GM19351 (cell line): ENCODE data around the gene TMEM100.
A peak's percentile ranks its signal among the peaks of the same experiment; 100 is the strongest.

ENCODE experiments used
- ATAC-seq: cut with Tn5 transposase; IDR thresholded peaks from one replicate; pipeline ENCODE4 v1.9.1; 2021; ENCODE audit warnings: mild to moderate bottlenecking, moderate library complexity; ENCODE audit not compliant: unreplicated experiment

The TMEM100 gene, protein sequence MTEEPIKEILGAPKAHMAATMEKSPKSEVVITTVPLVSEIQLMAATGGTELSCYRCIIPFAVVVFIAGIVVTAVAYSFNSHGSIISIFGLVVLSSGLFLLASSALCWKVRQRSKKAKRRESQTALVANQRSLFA

GRCh38 chr17:55722742-55723487 is at the start of gene TMEM100:
TSS of gene TMEM100 (minus strand) at chr17:55722864. CDS start at chr17:55721070, 1,794 bp downstream.
- no peak for ATAC-seq

GRCh38 chr17:55772086-55772485 is 49.4 kb upstream of the TMEM100 start:
- no peak for ATAC-seq

- no peak for ATAC-seq
These were observed 47.7 kb upstream of the TMEM100 start for GRCh38 chr17:55770196-55770870.

DNA sequence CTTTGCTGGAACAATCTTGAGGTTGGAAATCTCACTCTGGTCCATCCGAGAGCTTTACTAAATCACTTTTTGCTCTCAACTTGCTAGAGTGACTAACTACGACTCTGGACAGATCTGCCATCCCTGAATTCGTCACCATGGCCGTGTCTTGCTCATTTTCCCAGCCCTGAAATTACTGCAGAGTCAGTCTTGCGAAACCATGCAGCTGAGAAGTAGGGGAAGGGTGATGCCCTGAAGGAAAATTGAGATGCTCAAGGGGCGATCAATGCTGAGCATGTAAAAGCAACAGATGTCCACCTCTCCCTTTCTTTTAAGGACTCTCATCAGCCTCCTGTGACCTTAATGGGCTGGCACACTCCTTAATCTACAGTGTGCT is 46.9 kb upstream of the TMEM100 start:
- no peak for ATAC-seq

DNA sequence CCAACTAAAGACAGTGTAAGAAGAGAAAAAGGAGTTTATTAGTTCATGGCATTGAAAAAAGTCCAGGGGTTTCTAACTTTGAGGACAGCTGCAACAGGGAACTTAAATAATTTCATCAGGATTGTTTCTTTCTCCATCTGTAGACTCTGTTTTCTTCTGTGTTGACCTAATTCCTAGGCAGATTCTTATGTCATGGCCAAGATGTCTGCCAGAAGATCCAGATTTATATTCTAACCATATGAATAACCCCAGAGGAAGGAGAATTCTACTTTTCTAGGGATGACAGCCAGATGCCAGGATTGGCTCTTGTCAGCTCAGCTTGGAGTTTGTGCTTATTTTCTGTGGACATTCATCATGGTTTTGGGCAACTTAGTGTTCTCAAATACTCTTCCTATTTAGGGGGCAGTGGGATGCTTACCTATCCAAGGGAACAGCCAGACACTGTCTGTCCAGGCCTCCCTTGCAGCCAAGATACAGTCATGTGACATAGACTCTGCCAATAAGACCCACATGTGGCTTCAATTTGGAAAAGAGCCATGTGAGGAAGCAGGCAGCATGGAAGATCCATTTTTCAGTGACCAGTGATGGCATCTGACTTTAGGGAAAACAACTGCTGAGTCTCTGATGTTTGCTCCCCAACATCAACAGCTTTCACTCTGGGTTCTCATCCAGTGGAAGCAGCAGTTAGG is 46.4 kb upstream of the TMEM100 start:
- no peak for ATAC-seq

- ATAC-seq, result no peak
These were observed 42.8 kb upstream of the TMEM100 start for GRCh38 chr17:55765472-55765871.

DNA sequence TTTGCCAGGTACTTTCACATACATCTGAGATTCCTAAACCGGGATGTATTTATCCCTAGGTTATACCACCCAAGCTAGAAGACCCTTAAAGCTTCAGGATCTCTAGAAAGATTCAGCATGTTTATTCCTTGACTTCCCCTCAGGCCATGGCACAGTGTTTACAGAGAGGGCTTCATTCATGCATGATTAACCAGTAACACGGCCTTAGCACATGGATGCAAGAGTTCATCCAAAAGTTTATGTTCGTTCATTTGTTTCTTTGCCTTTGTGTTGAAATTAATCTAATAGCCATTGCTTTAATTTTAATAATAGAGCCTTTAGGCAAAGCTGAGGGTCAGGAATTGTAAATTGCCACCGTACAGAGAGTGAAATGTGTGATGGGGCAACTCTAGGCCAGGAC is 41.9 kb upstream of the TMEM100 start:
- no peak for ATAC-seq

GRCh38 chr17:55763856-55764255 is 41.2 kb upstream of the TMEM100 start:
- no peak for ATAC-seq

DNA sequence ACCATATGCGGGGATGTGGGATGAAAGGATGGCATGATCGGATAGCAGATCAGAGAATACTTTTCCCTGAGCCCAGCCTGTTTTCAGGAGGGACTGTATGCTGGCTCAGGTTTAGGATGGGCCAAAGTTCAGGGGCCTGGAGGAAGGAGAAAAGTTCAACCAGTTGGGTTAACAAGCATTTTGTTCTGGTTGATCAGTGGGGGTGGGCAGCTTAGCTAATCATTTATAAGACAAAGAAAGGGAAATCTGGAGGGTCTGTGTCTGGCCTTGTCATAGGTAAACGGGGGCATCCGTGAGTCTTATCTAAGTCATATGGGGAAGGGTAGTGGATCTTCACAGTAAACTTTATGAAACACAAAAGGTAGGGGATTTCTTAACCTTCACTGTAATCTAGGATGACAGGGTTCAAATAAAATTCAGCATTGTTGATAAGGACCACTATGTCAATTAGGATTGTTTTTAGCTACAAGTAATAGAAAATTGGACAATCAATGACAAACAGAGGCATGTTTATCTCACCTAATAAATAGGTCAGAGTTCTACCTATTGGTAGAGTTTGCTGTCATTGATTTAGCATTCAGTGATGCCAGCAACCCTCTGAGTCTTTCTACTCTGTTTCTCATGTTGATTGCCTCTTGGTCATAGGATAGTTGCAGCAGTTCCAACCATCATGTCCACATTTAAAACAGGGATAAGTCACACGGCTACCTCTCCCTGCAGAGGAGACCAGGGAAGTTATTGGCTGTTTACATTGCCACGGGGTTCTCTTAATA is 39.6 kb upstream of the TMEM100 start:
- ATAC-seq, result no peak

DNA sequence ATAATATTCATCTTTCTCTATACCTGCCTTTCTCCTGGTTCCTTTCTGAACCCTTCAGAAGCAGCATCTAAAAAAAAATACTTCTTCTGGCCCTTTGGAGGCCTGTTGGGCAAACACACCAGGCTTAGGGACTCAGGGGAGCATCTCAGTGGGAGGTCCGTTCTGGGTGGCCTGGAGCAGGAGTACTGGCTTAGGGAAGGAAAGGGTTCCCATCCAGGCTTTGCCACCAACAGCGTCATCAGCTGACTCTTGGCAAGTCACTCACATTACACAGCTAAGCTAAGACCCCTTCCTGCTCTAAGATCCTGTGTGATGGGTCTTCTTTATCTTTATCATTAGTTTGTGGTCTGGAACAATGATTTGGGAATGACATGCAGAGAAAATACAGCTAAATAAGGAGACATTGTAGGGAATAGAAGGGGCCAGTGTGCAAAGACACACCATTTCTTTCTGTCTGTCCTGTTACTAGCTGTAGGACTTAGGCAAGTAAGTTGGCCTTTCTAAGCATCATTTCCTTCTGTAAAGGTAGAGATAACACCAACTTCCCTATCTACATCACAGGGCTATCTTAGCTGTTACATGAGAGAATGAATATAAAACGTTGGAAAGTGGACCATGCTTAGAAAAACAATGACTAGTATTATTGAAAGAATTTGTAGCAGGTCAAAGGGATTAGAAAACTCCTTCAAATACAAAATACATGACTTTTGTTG is 38.1 kb upstream of the TMEM100 start:
- no peak for ATAC-seq

- ATAC-seq, result no peak
These were observed 35.5 kb upstream of the TMEM100 start for GRCh38 chr17:55758171-55758570.

GRCh38 chr17:55757659-55758058 is 35.0 kb upstream of the TMEM100 start:
- no peak for ATAC-seq

- no peak for ATAC-seq
These were observed 34.0 kb upstream of the TMEM100 start for GRCh38 chr17:55756689-55757088.

- ATAC-seq, result no peak
These were observed 29.1 kb upstream of the TMEM100 start for GRCh38 chr17:55751720-55752250.

DNA sequence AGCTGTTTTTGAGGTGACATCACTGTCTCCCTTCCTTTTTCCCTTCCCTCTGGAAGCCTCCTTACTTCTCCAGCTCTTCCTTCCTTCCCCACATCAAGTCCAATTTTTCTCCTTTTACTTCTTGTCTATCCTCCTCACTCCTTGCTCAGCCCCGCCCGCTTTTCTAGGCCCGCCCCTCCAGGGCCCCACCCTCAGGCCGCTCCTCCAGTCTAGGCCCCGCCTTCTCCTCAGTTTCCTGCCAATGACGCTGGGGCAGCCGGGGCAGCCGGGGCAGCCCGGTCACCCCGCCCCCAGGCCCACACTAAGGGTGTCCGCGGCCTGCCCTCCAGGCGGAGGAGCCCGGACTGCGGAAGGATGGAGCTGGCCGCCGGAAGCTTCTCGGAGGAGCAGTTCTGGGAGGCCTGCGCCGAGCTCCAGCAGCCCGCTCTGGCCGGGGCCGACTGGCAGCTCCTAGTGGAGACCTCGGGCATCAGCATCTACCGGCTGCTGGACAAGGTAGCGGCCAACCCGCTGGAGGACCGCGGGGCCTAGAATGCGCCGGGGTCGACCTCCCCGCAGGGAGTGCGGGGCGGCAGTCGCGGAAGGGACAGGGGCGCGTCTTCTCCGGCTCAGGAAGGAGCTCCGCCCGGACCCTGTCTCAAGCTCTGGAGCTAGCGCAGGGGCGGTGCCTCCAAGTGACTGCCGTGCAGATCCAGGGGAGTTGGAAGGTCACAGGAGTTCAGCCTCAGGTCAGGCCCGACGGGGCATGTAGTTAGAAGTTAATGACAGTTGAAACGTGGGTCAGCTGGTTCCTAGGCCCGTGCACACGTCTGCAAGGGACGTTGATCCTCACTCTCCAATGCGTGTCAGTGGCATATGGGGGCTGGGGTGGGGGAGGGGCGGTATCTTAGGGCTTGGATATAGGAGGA is 28.3 kb upstream of the TMEM100 start, which contains the start of gene PCTP:
Gene PCTP (plus strand): TSS at position 302 of the 908 bp plus-strand sequence. CDS start 53 bp downstream, at position 355.
- peak; percentile 99 for ATAC-seq

DNA sequence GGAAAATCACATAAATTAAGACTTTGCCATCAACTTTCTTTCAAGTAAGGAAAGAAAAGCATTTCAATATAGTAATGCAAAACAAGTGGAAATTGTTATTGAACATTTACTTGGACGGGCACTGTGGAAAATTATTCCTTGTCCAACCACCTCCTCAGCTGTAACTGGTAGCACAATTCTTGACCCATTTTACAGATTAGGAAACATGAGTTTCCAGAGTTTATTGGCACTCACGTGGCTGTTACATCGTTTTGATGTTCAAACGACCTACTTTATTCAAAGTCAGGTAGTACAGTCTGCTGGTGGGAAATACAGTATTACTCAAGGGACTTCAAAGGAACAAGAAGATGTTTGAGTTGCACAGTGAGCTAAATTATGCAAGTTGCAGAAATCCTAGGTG is 27.3 kb upstream of the TMEM100 start:
- no peak for ATAC-seq

- no peak for ATAC-seq
These were observed 26.2 kb upstream of the TMEM100 start for GRCh38 chr17:55748841-55749240.

- ATAC-seq, result no peak
These were observed 24.5 kb upstream of the TMEM100 start for GRCh38 chr17:55747209-55747608.

- no peak for ATAC-seq
These were observed 23.8 kb upstream of the TMEM100 start for GRCh38 chr17:55746466-55746865.
